ENCODE results near the gene ANTXR1. TPM values are rescaled to one million over a fixed set of nuclear protein-coding genes. Genes with fewer than 3 reads are reported as not detected.

Gene ANTXR1
- total and polyA plus RNA-seq, 2 donors (not counting 1 experiment from before 2014, with no cell fraction given) = 44.6 to 101 TPM

DNA sequence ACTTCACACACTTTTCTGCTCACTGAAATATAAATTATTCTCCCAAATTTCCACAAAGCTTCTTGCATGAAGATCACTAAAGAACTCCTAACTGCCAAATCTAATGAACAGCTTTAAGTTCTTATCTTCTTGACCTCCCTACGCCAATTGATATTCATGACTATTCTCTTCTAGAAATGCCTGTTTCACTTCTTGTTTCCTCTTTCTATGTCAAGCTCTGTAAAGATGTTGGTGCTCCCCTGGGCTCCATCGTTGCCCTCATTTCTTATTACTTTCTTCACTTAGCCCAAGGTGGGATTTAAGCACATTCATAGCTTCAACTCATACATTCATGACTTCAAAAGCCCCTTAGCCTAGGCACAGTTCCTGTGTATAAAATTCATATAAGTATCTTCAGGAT, 9.2 kb upstream of the ANTXR1 start:
- H3K36me3 ChIP-seq (ENCODE audit: control insufficient read depth, insufficient read depth, low read length) = no peaks in the 10 kb centered on the region
- no peaks in the 10 kb centered on the region for H4K20me1 ChIP-seq (ENCODE audit: control insufficient read depth, extremely low read depth, insufficient read depth, low read length)
- no peak overlapping the region for H3K4me3 ChIP-seq (replicated peaks in 1 of 4; ENCODE audit: control extremely low read depth in 1 of 4, insufficient read depth in 1 of 4, low read depth in 3 of 4, low read length in 4 of 4)
- DNase-seq (ENCODE audit: low read depth in 2 of 2) = no peak
- no peaks in the 10 kb centered on the region for H3K9me3 ChIP-seq (ENCODE audit: control insufficient read depth, insufficient read depth, low read depth, low read length)
- no peak overlapping the region for H3K9ac ChIP-seq (ENCODE audit: insufficient read depth, low read length)
- peaks cover 7% of the 10 kb centered on the region for H3K27me3 ChIP-seq (ENCODE audit: control insufficient read depth, insufficient read depth, low read length)
- H3K4me2 ChIP-seq (ENCODE audit: extremely low read depth, insufficient read depth, low read length) = no peak overlapping the region
- TF ChIP-seq CTCF (conservative IDR thresholded peaks at IDR 0.05 in 1 of 2, IDR thresholded peaks at IDR 0.05 in 1 of 2; ENCODE audit: low read depth in 1 of 2, low read length in 2 of 2) (no peak), EZH2 (IDR thresholded peaks at IDR 0.05; ENCODE audit: low read length, missing control alignments) (no peak)
- H3K27ac ChIP-seq (ENCODE audit: insufficient read depth, low read length) = no peak overlapping the region
- H3K79me2 ChIP-seq (ENCODE audit: control insufficient read depth, insufficient read depth, low read length) = no peaks in the 10 kb centered on the region
- no peaks in the 10 kb centered on the region for H3K4me1 ChIP-seq (ENCODE audit: control insufficient read depth, extremely low read depth, insufficient read depth, low read length)
- no peak overlapping the region for H2AFZ ChIP-seq (ENCODE audit: low read length)

DNA sequence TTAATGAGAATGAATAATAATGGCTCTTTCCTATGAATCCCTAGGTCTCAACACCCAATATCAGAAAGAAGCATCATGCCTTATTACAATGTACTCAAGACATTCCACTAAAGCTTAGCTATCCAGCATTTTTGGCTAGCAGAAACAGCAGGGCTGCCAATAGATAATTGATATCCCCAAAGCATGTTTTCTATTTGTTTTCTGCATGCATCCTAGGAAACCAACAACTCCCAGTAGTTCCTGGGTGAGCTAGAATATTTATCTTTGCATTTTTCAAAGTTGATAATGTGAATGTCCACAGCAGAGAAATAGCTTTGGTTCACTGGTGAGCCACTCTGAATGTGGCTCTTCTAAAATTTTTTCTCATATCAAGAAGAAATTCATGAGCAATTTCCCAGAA, 5.8 kb upstream of the ANTXR1 start:
- Histone ChIP-seq H3K27ac (ENCODE audit: insufficient read depth, low read length) (no peak overlapping the region), H3K9me3 (ENCODE audit: control insufficient read depth, insufficient read depth, low read depth, low read length) (no peaks in the 10 kb centered on the region), H3K36me3 (ENCODE audit: control insufficient read depth, insufficient read depth, low read length) (no peaks in the 10 kb centered on the region), H3K9ac (ENCODE audit: insufficient read depth, low read length) (no peak overlapping the region), H3K27me3 (ENCODE audit: control insufficient read depth, insufficient read depth, low read length) (peaks cover 7% of the 10 kb centered on the region), H3K79me2 (ENCODE audit: control insufficient read depth, insufficient read depth, low read length) (no peaks in the 10 kb centered on the region), H3K4me1 (ENCODE audit: control insufficient read depth, extremely low read depth, insufficient read depth, low read length) (no peaks in the 10 kb centered on the region), H2AFZ (ENCODE audit: low read length) (no peak overlapping the region), H3K4me3 (replicated peaks in 1 of 4; ENCODE audit: control extremely low read depth in 1 of 4, insufficient read depth in 1 of 4, low read depth in 3 of 4, low read length in 4 of 4) (no peak overlapping the region), H4K20me1 (ENCODE audit: control insufficient read depth, extremely low read depth, insufficient read depth, low read length) (no peaks in the 10 kb centered on the region), H3K4me2 (ENCODE audit: extremely low read depth, insufficient read depth, low read length) (no peak overlapping the region)
- peak in 1 of 2 donors; percentile 15 for DNase-seq (ENCODE audit: low read depth in 2 of 2)
- TF ChIP-seq CTCF (conservative IDR thresholded peaks at IDR 0.05 in 1 of 2, IDR thresholded peaks at IDR 0.05 in 1 of 2; ENCODE audit: low read depth in 1 of 2, low read length in 2 of 2) = no peak
- TF ChIP-seq EZH2 (IDR thresholded peaks at IDR 0.05; ENCODE audit: low read length, missing control alignments) = no peak

- H3K4me2 ChIP-seq (ENCODE audit: extremely low read depth, insufficient read depth, low read length) = no peak overlapping the region
- H3K9me3 ChIP-seq (ENCODE audit: control insufficient read depth, insufficient read depth, low read depth, low read length) = no peaks in the 10 kb centered on the region
- TF ChIP-seq EZH2 (IDR thresholded peaks at IDR 0.05; ENCODE audit: low read length, missing control alignments) = no peak
- no peak for TF ChIP-seq CTCF (conservative IDR thresholded peaks at IDR 0.05 in 1 of 2, IDR thresholded peaks at IDR 0.05 in 1 of 2; ENCODE audit: low read depth in 1 of 2, low read length in 2 of 2)
- H3K36me3 ChIP-seq (ENCODE audit: control insufficient read depth, insufficient read depth, low read length) = no peaks in the 10 kb centered on the region
- no peak overlapping the region for H2AFZ ChIP-seq (ENCODE audit: low read length)
- H3K4me1 ChIP-seq (ENCODE audit: control insufficient read depth, extremely low read depth, insufficient read depth, low read length) = no peaks in the 10 kb centered on the region
- DNase-seq (ENCODE audit: low read depth in 2 of 2) = peak; percentile 17 to 22
- H4K20me1 ChIP-seq (ENCODE audit: control insufficient read depth, extremely low read depth, insufficient read depth, low read length) = no peaks in the 10 kb centered on the region
- no peaks in the 10 kb centered on the region for H3K79me2 ChIP-seq (ENCODE audit: control insufficient read depth, insufficient read depth, low read length)
- H3K27me3 ChIP-seq (ENCODE audit: control insufficient read depth, insufficient read depth, low read length) = peaks cover 7% of the 10 kb centered on the region
- no peak overlapping the region for H3K27ac ChIP-seq (ENCODE audit: insufficient read depth, low read length)
- H3K9ac ChIP-seq (ENCODE audit: insufficient read depth, low read length) = no peak overlapping the region
- H3K4me3 ChIP-seq (replicated peaks in 1 of 4; ENCODE audit: control extremely low read depth in 1 of 4, insufficient read depth in 1 of 4, low read depth in 3 of 4, low read length in 4 of 4) = no peak overlapping the region
Observed at GRCh38 chr2:69007603-69008002, 5.4 kb upstream of the ANTXR1 start.
